Islet precursor cell (in vitro differentiated cells): ENCODE results near the gene TMEM181.
A peak's percentile ranks its signal among the peaks of the same experiment; 100 is the strongest.
"Not testable (repeated sequence)": the region's sequence is repeated elsewhere in the genome, so short reads cannot be mapped to it uniquely, and the experiment has no call there.

Source experiments
- DNase-seq: peaks from one replicate; pipeline ENCODE4 v3.0.0-alpha.2; 2018

TMEM181 gene

DNA sequence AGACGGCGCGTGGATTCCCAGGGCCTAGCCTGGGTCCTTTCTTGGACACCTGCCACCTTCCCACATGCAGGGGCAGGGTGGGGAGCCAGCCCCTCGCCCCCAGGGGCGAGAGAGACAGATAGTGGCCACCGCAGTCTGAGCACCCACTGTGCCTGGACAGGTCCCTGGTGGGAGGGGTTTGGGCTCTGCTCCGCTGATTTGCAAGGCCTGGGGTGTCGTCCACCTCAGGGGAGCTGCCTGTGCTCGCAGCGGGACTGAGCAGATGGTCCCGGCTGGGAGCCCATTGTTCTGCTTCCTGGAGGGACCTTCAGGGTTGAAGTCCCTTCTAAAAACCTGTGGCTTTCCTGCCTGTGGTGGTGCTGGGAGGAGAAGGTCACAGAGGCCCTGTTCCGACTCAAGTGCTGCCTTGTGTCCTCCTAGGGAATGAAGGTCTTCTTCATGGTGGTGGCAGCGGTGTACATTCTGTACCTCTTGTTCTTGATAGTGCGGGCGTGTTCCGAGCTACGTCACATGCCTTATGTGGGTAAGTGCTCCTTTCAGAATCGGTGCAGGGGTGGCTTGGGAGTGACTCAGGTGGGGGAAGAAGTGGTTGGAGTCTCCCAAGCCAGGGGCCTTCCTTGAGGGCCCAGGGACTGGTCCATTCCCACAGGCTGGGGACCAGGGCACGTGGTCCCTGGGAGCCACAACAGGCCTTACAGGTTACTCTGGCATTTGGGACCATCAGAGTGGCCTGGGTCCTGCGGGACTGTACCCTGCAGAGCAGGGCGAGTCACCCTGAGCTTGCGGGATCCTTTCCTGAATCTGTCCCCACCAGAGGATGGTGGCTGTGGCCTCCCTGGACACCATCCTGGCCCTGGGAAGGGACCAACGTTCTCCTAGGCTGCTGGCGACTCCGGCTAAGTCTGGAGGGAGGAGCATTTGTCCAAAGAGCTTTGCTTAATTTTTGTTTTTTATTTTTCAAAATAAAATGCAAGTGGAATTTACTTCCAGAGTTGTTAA is 65.1 kb downstream of the TMEM181 start:
- peak; percentile 45 for DNase-seq

DNA sequence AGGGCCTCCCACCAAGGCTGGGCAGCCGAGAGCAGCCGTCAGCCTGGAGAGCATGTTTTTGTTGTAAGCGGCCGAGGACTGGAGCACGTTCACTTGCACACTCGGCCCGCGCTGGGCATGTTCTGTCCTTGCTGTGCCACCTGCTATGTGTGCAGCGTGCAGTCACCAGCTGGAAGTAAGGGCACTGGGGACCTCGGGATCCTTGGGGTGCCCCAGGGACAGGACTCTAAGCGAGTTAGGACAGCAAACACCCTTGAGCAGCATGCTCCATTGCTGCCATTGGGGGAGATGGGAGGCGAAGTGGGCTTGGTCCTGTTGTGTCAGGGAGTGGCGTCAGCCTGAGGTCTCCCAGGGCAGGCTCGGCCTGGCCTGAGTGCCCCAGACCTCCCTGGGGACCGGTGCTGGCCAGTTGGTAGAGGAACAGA is 66.0 kb downstream of the TMEM181 start:
- peak; percentile 46 for DNase-seq

DNA sequence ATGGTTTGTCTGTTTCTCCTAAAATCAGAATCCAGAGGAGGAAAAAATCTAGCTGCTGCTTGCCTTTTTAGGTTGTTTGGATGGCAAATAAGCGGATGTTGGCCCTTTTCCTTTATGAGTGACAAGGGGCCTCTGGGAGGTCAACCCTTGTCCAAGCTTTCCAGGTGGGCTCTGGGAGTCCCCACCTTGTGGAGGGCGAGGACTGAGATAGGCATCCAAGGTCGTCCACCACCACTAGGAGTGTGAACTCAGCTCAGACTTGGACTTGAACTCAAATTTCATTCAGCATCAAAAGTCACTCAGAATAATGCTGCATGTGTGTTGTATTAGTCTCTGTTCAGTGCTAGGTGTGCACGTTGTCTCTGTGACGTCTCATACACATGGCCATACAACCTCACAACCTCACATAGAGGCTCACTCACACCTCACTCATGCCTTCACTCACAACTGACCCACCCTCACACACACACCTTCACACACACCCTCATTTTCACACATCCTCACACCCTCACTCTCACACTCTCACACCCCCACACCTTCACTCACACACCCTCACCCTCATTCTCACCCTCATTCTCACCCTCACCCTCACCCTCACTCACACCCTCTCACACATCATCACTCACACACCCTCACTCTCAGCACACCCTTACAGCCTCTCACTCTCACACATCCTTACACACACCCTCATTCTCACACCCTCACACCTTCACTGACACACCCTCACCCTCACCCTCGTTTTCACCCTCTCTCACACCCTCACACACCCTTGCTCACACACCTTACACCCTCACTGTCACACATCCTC is 66.7 kb downstream of the TMEM181 start:
- DNase-seq = peak; percentile 37

- no peak for DNase-seq
Measured at GRCh38 chr6:158627168-158627939, 67.5 kb downstream of the TMEM181 start.

DNA sequence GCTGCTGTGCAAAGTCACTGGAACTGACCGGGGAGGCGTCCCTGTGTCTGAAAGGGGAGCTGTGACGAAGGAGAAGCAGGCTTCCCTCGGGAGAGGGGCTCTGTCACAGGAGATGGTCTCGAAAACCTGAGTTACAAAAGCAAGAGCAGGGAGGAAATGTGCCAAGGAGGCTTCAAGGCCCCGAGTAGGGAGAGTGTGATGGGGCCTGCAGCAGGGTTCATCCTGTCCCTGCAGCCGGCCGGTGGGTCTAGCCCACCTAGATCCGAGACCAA is 68.0 kb downstream of the TMEM181 start:
- no peak for DNase-seq

GRCh38 chr6:158628542-158628941 is 68.7 kb downstream of the TMEM181 start:
- no peak for DNase-seq

- no peak for DNase-seq
Measured at GRCh38 chr6:158629367-158630221, 69.7 kb downstream of the TMEM181 start.

DNA sequence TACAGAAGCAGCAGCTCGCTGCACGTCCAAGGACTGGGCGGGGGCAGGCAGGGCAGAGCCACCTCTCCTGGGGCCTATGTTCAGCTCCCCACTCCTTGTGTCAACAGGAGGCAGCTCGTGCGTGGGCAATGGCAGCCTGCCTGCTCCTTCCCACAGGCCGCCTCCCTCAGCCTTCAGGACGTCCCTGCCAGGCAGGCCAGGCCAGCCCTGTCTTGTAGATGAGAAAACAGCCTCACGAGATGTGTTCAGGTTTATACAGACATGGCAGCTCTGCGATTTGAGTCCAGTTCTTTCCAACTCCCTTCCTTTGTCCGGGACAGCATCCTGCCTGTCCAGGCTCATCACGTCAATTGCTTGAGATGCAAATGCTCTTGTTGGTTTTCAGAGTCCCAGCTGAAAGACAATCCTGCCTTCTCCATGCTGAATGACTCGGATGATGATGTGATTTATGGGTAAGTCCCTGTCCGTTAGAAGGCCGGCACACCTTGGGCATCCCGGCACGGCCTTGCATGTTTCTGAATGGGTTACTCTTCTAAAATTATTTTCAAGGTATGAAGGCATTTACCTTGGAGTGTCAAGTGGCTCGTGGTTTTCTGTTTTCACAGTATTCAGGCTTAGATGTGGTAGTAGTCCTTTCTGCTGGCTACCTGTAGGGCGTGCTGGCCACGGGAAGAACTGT is 71.2 kb downstream of the TMEM181 start:
- DNase-seq = no peak

GRCh38 chr6:158631678-158632537 is 72.0 kb downstream of the TMEM181 start:
- peak; percentile 58 for DNase-seq

DNA sequence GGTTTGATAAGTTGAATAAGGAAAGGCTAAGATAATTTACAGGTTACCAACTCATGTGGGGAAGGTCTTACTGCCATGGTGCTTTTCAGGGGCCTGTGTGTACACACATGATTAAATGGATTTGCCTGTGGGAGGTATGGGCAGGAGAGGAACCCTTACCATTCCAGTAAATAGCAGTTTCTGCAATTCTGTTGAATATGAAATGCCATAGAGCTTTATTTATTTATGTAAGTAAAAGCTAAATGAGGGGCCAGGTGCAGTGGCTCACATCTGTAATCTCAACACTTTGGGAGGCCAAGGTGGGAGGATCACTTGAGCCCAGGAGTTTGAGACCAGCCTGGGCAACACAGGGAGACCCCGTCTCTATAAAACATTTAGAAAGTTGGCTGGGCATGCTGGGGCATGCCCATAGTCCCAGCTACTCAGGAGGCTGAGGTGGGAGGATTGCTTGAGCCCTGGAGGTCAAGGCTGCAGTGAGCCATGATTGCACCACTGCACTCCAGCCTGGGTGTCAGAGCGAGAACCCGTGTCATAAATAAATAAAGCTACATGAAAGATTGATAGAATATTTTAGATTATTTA is 72.7 kb downstream of the TMEM181 start:
- DNase-seq = not testable (repeated sequence)

GRCh38 chr6:158633127-158633526 is 73.2 kb downstream of the TMEM181 start:
- DNase-seq = peak; percentile 19

- DNase-seq = peak; percentile 11
Measured at GRCh38 chr6:158634695-158635426, 75.0 kb downstream of the TMEM181 start.

DNA sequence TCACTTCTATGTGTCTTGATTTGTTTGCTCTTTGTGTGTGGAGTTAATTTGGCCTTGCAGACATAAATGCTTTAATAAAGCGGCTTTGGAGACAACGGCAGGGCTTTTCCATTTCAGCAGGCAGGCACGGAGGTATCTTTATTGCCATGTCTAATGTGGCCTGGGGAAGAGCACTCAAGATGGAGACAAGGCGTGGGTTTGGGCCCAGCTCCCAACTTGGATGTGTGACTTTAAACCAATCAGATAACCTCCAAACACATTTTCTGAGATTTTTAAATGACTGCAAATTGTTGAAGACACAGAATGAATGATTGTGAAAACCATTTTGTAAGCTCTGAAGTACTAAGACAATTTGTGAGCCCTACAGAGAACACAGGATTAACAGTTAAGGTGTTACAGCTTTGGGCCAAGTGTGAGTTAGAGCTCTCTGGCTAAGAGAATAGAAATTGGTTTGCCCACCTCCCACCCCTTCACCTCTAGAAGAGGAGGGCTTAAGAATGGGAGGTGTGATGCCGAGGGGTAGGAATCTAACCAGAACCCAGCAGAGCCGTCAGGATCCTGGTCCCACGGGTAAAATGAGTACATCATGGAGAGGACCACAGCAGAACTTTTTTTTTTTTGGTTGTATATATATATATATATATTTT is 75.7 kb downstream of the TMEM181 start:
- peak; percentile 14 for DNase-seq

GRCh38 chr6:158636778-158637177 is 76.9 kb downstream of the TMEM181 start:
- peak; percentile 16 for DNase-seq

DNA sequence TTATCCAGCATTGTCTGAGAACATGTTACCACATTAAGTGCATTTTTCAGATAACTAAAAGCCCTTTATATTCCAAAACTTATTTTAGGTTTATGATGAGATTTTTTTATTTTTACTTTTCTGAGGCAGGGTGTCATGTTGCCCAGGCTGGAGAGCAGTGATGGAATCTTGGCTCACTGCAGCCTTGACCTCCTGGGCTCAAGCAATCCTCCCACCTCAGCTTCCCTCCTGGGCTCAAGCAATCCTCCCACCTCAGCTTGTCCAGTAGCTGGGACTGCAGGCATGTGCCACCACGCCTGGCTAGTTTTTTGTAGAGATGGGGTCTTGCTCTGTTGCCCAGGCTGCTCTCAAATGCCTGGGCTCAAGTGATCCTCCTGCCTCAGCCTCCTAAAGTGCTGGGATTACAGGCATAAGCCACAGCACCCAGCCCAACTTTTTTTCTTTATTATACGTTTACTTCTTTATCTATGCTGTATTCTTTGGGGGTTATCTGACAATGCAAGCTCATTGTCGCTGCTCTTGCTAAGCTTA is 78.5 kb downstream of the TMEM181 start:
- peak; percentile 42 for DNase-seq

DNA sequence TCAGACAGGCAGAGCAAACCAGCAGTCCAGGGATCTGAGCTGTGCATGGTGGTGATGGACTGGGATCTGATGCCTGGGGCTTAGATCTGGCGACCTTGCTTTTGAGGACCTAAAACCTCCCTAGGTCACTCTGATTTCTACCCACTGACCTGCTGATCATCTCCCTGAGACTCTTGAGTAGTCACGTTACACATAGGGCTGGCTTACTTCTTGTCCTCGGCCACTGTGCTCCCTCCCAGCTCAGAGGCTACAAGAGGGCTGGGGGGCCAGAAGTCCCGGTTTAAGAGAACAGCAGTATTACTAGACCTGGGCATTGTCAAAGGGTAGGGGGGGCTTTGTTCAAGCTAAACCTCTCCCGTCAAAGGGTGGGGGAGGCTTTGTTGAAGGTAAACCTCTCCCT is 79.2 kb downstream of the TMEM181 start:
- peak; percentile 37 for DNase-seq

DNA sequence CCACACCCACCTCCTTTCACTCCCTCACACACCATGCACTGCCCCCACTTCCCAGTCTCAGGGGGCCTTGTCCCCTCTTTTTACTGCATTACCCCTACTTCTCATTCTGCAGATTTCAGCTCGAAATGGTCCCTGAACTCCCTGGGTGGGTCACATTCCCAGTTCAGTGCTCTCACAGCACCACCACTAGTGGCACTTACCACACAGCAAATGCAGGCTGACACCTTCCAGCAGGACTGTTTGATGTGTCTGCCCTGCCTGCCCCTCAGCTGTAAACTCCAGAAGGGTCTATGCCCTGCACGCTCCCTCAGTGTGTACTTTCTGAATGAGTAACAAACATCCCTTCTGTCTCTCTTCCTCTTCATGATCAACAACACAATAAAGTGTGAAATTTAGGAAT is 80.6 kb downstream of the TMEM181 start:
- peak; percentile 61 for DNase-seq

DNA sequence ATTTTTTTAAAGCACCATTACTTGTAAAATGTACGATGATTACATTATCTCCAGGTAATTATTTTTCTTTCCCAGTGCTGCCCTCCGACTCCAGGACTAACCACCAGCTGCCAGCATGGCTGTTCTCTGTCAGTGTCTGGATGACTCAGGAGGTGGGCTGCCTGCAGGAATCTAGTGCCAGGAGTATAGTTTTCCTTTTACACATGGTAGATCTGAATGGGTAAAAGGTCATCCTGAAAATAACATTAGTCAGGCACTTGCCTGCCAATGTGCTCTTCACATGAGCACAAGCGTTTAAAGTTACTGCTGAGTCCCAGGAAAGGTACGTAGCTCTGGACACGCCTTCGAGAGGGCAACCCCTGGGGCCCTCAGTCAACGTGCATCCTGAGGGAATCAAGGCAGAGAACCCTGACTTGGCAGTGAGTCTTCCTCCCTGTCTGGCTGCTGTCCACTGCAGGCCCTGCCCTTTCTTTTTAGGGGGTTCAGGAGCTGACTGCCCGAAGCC is 82.3 kb downstream of the TMEM181 start:
- DNase-seq = peak; percentile 53
